ENCODE measurements around the gene QKI. TPM values are rescaled to one million over a fixed set of nuclear protein-coding genes. Genes with fewer than 3 reads are reported as not detected.

QKI gene
- total and polyA plus RNA-seq, 2 donors (not counting 3 experiments of a cell fraction or from before 2014, with no cell fraction given) = 178 to 232 TPM

DNA sequence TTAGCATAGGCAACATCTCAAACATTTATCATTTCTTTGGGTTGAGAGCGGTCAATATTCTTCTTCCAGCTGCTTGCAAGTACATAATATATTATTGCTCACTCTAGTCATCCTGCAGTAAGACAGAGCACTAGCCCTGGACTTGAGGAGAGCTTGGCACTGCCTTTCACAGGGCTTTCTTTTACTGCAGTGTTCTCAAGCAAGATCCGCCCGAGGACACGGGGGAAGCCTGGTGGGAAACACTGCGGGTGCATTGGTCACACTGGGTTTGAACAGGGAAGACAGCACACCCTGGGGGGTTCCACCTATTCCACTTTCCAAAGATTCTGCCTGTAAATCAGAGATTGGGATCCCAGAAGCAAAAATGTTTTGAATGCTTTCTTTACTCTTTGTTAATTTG lies 48.2 kb upstream of the QKI start:
- intact Hi-C loops (cut with micrococcal nuclease) = no loop called here
- TF ChIP-seq MYC (IDR thresholded peaks at IDR 0.05; ENCODE audit: low read depth, low read length) (no peak), POLR2A (IDR thresholded peaks at IDR 0.05; ENCODE audit: low read depth, low read length) (no peak)
- DNase-seq (ENCODE audit: low read depth, low spot score) (no peak), FAIRE-seq (no peak)
- H3K4me2 ChIP-seq (ENCODE audit: insufficient read depth, low read length) = no peak overlapping the region
- no peak overlapping the region for H3K27ac ChIP-seq (ENCODE audit: insufficient read depth, low read depth, low read length)
- ChIA-PET CTCF (no interaction called here), POLR2A (no interaction called here)
- no peaks in the 10 kb centered on the region for H3K9me3 ChIP-seq (replicated peaks; ENCODE audit: control insufficient read depth, insufficient read depth, low read length)
- no peaks in the 10 kb centered on the region for H3K9me1 ChIP-seq (replicated peaks; ENCODE audit: control insufficient read depth, extremely low read depth, insufficient read depth, low read length)
- H3K4me1 ChIP-seq (ENCODE audit: control insufficient read depth, extremely low read depth, insufficient read depth, low read length) = peaks cover 15% of the 10 kb centered on the region
- H3K36me3 ChIP-seq (ENCODE audit: control insufficient read depth in 2 of 2, extremely low read depth in 1 of 2, insufficient read depth in 2 of 2, low read length in 2 of 2) = no peaks in the 10 kb centered on the region
- no peak overlapping the region for H3K9ac ChIP-seq (replicated peaks; ENCODE audit: extremely low read depth, insufficient read depth, low read length)
- no TSS peak for BruUV-seq (replicated peaks)
- no peaks in the 10 kb centered on the region for H3K27me3 ChIP-seq (ENCODE audit: control insufficient read depth in 2 of 2, insufficient read depth in 2 of 2, low read length in 2 of 2)
- no peak overlapping the region for H2AFZ ChIP-seq (ENCODE audit: low read depth, low read length)
- H3K79me2 ChIP-seq (ENCODE audit: control insufficient read depth, insufficient read depth, low read length) = no peaks in the 10 kb centered on the region
- no peaks in the 10 kb centered on the region for H4K20me1 ChIP-seq (replicated peaks; ENCODE audit: control insufficient read depth, extremely low read depth, insufficient read depth, low read length)
- dilution Hi-C loops (cut with MboI; ENCODE audit: extremely low pct_ligation_motif_present, low sequenced_read_pairs) = no loop called here
- no peak overlapping the region for H3K4me3 ChIP-seq (replicated peaks in 1 of 3; ENCODE audit: insufficient read depth in 1 of 3, low read depth in 1 of 3, low read length in 3 of 3)

DNA sequence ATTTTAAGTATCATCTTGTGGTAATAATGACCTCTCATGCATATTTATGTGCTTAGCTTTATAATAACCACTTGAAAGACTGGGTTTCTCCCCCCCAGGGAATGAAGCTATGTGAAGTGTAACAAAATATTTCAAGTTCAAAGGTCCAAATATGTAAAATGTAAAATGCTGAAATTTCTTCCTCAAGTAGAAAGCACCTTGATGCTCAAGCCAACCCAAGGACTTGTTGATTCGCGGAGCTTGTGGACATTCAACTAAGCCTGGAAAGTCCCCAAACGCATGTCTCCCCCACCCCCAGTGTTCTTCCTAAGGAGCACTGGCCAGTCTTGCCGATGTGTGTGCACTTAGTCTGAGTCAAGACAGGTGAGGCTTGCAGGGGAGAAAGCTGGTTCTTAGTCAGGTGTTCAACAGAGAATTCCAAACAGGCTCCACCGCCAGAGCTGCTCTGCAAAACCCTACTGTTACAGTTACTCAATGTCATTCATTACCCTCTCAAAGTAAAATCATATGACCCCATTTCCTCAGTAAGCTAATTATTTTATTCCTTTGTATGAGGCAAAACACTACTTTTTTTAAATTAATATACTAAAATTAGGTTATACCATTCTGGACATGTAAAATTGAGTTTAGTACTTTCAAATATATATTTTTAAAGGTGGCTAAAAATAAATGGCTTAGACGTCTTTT lies 46.9 kb upstream of the QKI start:
- no peak overlapping the region for H3K4me3 ChIP-seq (replicated peaks in 1 of 3; ENCODE audit: insufficient read depth in 1 of 3, low read depth in 1 of 3, low read length in 3 of 3)
- H3K27me3 ChIP-seq (ENCODE audit: control insufficient read depth in 2 of 2, insufficient read depth in 2 of 2, low read length in 2 of 2) = no peaks in the 10 kb centered on the region
- POLR2A ChIA-PET = no interaction called here
- no peaks in the 10 kb centered on the region for H4K20me1 ChIP-seq (replicated peaks; ENCODE audit: control insufficient read depth, extremely low read depth, insufficient read depth, low read length)
- H3K36me3 ChIP-seq (ENCODE audit: control insufficient read depth in 2 of 2, extremely low read depth in 1 of 2, insufficient read depth in 2 of 2, low read length in 2 of 2) = no peaks in the 10 kb centered on the region
- TF ChIP-seq POLR2A (IDR thresholded peaks at IDR 0.05; ENCODE audit: low read depth, low read length) (no peak), JUN (IDR thresholded peaks at IDR 0.05; ENCODE audit: borderline replicate concordance, insufficient read depth, insufficient read length, low read depth) (no peak), POLR2AphosphoS5 (IDR thresholded peaks at IDR 0.05; ENCODE audit: insufficient read depth, low read depth, low read length) (no peak), FOS (IDR thresholded peaks at IDR 0.05; ENCODE audit: borderline replicate concordance, insufficient read depth, low read length) (no peak), EZH2 (IDR thresholded peaks at IDR 0.05; ENCODE audit: borderline replicate concordance, low read depth, low read length, severe bottlenecking) (no peak), GATA2 (IDR thresholded peaks at IDR 0.05; ENCODE audit: insufficient read depth, insufficient read length, low read depth, low read length) (no peak), MYC (IDR thresholded peaks at IDR 0.05; ENCODE audit: low read depth, low read length) (no peak)
- TF ChIP-seq, protein P1, sequence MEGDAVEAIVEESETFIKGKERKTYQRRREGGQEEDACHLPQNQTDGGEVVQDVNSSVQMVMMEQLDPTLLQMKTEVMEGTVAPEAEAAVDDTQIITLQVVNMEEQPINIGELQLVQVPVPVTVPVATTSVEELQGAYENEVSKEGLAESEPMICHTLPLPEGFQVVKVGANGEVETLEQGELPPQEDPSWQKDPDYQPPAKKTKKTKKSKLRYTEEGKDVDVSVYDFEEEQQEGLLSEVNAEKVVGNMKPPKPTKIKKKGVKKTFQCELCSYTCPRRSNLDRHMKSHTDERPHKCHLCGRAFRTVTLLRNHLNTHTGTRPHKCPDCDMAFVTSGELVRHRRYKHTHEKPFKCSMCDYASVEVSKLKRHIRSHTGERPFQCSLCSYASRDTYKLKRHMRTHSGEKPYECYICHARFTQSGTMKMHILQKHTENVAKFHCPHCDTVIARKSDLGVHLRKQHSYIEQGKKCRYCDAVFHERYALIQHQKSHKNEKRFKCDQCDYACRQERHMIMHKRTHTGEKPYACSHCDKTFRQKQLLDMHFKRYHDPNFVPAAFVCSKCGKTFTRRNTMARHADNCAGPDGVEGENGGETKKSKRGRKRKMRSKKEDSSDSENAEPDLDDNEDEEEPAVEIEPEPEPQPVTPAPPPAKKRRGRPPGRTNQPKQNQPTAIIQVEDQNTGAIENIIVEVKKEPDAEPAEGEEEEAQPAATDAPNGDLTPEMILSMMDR (IDR thresholded peaks at IDR 0.05; ENCODE audit: extremely low read depth in 1 of 2, insufficient read depth in 1 of 2, low read depth in 1 of 2, low read length in 2 of 2) = no peak
- TF ChIP-seq, protein P2, sequence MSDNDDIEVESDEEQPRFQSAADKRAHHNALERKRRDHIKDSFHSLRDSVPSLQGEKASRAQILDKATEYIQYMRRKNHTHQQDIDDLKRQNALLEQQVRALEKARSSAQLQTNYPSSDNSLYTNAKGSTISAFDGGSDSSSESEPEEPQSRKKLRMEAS (IDR thresholded peaks at IDR 0.05; ENCODE audit: insufficient read depth, insufficient read length) = no peak
- CTCF ChIA-PET = interaction anchor here (0.7 to 1.1 kb wide), 2 partner anchors 9 to 32 kb away, joined by 3 to 4 read pairs; no protein-coding TSS in a partner anchor
- BruUV-seq (replicated peaks) = no TSS peak
- no peaks in the 10 kb centered on the region for H3K9me1 ChIP-seq (replicated peaks; ENCODE audit: control insufficient read depth, extremely low read depth, insufficient read depth, low read length)
- no peak overlapping the region for H3K9ac ChIP-seq (replicated peaks; ENCODE audit: extremely low read depth, insufficient read depth, low read length)
- peak overlapping the region; percentile 59 for H3K4me2 ChIP-seq (ENCODE audit: insufficient read depth, low read length)
- no peak overlapping the region for H2AFZ ChIP-seq (ENCODE audit: low read depth, low read length)
- no peaks in the 10 kb centered on the region for H3K9me3 ChIP-seq (replicated peaks; ENCODE audit: control insufficient read depth, insufficient read depth, low read length)
- DNase-seq (ENCODE audit: low read depth, low spot score) (peak; percentile 52), FAIRE-seq (peak; percentile 8)
- peaks cover 15% of the 10 kb centered on the region for H3K4me1 ChIP-seq (ENCODE audit: control insufficient read depth, extremely low read depth, insufficient read depth, low read length)
- dilution Hi-C loops (cut with MboI; ENCODE audit: extremely low pct_ligation_motif_present, low sequenced_read_pairs) = no loop called here
- intact Hi-C loops (cut with micrococcal nuclease) = loop anchor here (1.0 kb wide), 3 partner anchors 11 to 49 kb away; no protein-coding TSS in a partner anchor
- H3K27ac ChIP-seq (ENCODE audit: insufficient read depth, low read depth, low read length) = peak overlapping the region; percentile 46
- H3K79me2 ChIP-seq (ENCODE audit: control insufficient read depth, insufficient read depth, low read length) = no peaks in the 10 kb centered on the region

Data from endothelial cell of umbilical vein (primary cell).